ENCODE measurements around the gene SARM1.

GRCh38 chr17:28385037-28385400 lies 13.5 kb downstream of the SARM1 start:
- TF ChIP-seq CTCF (IDR thresholded peaks at IDR 0.05; ENCODE audit: poor library complexity, severe bottlenecking) = no peak
- TF ChIP-seq EZH2 (IDR thresholded peaks at IDR 0.05; ENCODE audit: borderline replicate concordance, insufficient read depth, low read length, poor library complexity, severe bottlenecking) = no peak
- no peak for TF ChIP-seq REST (IDR thresholded peaks at IDR 0.05; ENCODE audit: borderline replicate concordance)
- no peak for TF ChIP-seq SMC3 (conservative IDR thresholded peaks at IDR 0.05; ENCODE audit: poor library complexity)
